Measurements from ENCODE around the gene CXorf49.
"Not testable (repeated sequence)": the region's sequence is repeated elsewhere in the genome, so short reads cannot be mapped to it uniquely, and the experiment has no call there.

DNA sequence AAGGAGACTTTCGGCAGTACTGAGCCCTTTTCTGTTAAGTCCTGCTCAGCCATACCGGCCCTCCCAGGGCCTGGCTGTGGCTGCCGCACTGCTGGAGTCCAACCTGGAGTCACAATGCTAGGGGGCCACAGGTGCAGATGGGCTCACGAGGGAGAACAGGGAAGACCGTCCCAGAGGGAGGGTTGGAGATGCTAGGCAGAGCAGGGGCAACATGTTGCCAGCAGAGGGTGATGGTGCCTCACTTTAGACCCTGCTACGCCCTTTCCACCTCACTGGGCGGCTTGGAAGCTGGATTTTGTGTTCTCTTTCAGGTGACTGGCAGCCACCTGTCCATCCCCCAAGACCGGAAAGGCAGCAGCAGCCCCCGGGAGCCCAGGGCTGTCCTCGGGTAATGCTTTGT, 48.1 kb downstream of the CXorf49 start:
- peak in 2 of 4 experiments; percentile 35 to 41 for TF ChIP-seq CTCF (IDR thresholded peaks at IDR 0.05)
- TF ChIP-seq POLR2A (IDR thresholded peaks at IDR 0.05) = not testable (repeated sequence)
